Measurements from ENCODE around the gene RFK. TPM values are rescaled to one million over a fixed set of nuclear protein-coding genes. Genes with fewer than 3 reads are reported as not detected.
"Not testable (repeated sequence)": the region's sequence is repeated elsewhere in the genome, so short reads cannot be mapped to it uniquely, and the experiment has no call there.

RFK gene
- total RNA-seq: 20.3 and 20.8 TPM in 2 replicates

GRCh38 chr9:76394195-76394959 lies at the start of gene RFK:
Gene RFK (minus strand): TSS chr9:76394426. CDS start chr9:76394171, 255 bp downstream.
- H3K27ac Mint-ChIP-seq: peak within 1 kb of the TSS; percentile 99
- H3K4me1 Mint-ChIP-seq (ENCODE audit: low read depth): peaks cover 33% of the 10 kb centered on the region
- intact Hi-C loops (cut with micrococcal nuclease): loop anchor here (1.0 to 10.0 kb wide), 14 partner anchors 9 to 1367 kb away; partner anchors contain the start of genes CARNMT1, GCNT1, NMRK1 and OSTF1
- H3K36me3 Mint-ChIP-seq (ENCODE audit: low read depth): peaks cover 15% of the 10 kb centered on the region
- no peaks in the 10 kb centered on the region for H3K9me3 Mint-ChIP-seq
- H3K4me3 Mint-ChIP-seq: peak within 1 kb of the TSS; percentile 97
- peak; percentile 89 for DNase-seq (ENCODE audit: low spot score)
- no peaks in the 10 kb centered on the region for H3K27me3 Mint-ChIP-seq (ENCODE audit: insufficient read depth)

GRCh38 chr9:76443887-76444286 lies 49.7 kb upstream of the RFK start:
- Mint-ChIP-seq H3K36me3 (ENCODE audit: low read depth) (peaks cover 6% of the 10 kb centered on the region), H3K4me3 (peak overlapping the region; percentile 89), H3K27ac (peak overlapping the region; percentile 38), H3K4me1 (ENCODE audit: low read depth) (peaks cover 61% of the 10 kb centered on the region), H3K9me3 (no peaks in the 10 kb centered on the region), H3K27me3 (ENCODE audit: insufficient read depth) (no peaks in the 10 kb centered on the region)
- no peak for DNase-seq (ENCODE audit: low spot score)
- intact Hi-C loops (cut with micrococcal nuclease): loop anchor here (5.0 kb wide), 4 partner anchors 262 to 1292 kb away; partner anchors contain the start of gene VPS13A

GRCh38 chr9:76441551-76442322 lies 47.5 kb upstream of the RFK start:
- DNase-seq (ENCODE audit: low spot score): no peak
- H3K27ac Mint-ChIP-seq: peak overlapping the region; percentile 98
- H3K36me3 Mint-ChIP-seq (ENCODE audit: low read depth): peaks cover 8% of the 10 kb centered on the region
- H3K4me3 Mint-ChIP-seq: peak overlapping the region; percentile 89
- peaks cover 68% of the 10 kb centered on the region for H3K4me1 Mint-ChIP-seq (ENCODE audit: low read depth)
- H3K9me3 Mint-ChIP-seq: no peaks in the 10 kb centered on the region
- intact Hi-C loops (cut with micrococcal nuclease): loop anchor here (1.0 to 5.0 kb wide), 10 partner anchors 17 to 1353 kb away; partner anchors contain the start of genes GCNT1, NMRK1, OSTF1 and RFK
- no peaks in the 10 kb centered on the region for H3K27me3 Mint-ChIP-seq (ENCODE audit: insufficient read depth)

GRCh38 chr9:76438841-76439588 lies 44.8 kb upstream of the RFK start:
- DNase-seq (ENCODE audit: low spot score): no peak
- Mint-ChIP-seq H3K4me3 (no peak overlapping the region), H3K36me3 (ENCODE audit: low read depth) (peaks cover 8% of the 10 kb centered on the region), H3K27me3 (ENCODE audit: insufficient read depth) (no peaks in the 10 kb centered on the region), H3K9me3 (no peaks in the 10 kb centered on the region), H3K4me1 (ENCODE audit: low read depth) (peaks cover 67% of the 10 kb centered on the region), H3K27ac (peak overlapping the region; percentile 72)
- intact Hi-C loops (cut with micrococcal nuclease): loop anchor here (5.0 kb wide), 1 partner anchor 417 kb away; no protein-coding TSS in a partner anchor

- peaks cover 62% of the 10 kb centered on the region for H3K4me1 Mint-ChIP-seq (ENCODE audit: low read depth)
- DNase-seq (ENCODE audit: low spot score); H3K4me3 Mint-ChIP-seq; H3K27me3 Mint-ChIP-seq (ENCODE audit: insufficient read depth); H3K9me3 Mint-ChIP-seq; H3K36me3 Mint-ChIP-seq (ENCODE audit: low read depth): not testable (repeated sequence)
- intact Hi-C loops (cut with micrococcal nuclease): loop anchor here (5.0 kb wide), 1 partner anchor 415 kb away; no protein-coding TSS in a partner anchor
- peak overlapping the region; percentile 63 for H3K27ac Mint-ChIP-seq
Observed at GRCh38 chr9:76437017-76437699, 42.9 kb upstream of the RFK start.

- H3K9me3 Mint-ChIP-seq; H3K27ac Mint-ChIP-seq; H3K27me3 Mint-ChIP-seq (ENCODE audit: insufficient read depth); H3K36me3 Mint-ChIP-seq (ENCODE audit: low read depth); DNase-seq (ENCODE audit: low spot score); H3K4me3 Mint-ChIP-seq: not testable (repeated sequence)
- intact Hi-C loops (cut with micrococcal nuclease): loop anchor here (5.0 kb wide), 1 partner anchor 413 kb away; no protein-coding TSS in a partner anchor
- peaks cover 40% of the 10 kb centered on the region for H3K4me1 Mint-ChIP-seq (ENCODE audit: low read depth)
Observed at GRCh38 chr9:76434897-76435296, 40.7 kb upstream of the RFK start.

- Mint-ChIP-seq H3K27me3 (ENCODE audit: insufficient read depth) (no peaks in the 10 kb centered on the region), H3K4me3 (no peak overlapping the region), H3K27ac (no peak overlapping the region), H3K36me3 (ENCODE audit: low read depth) (peaks cover 3% of the 10 kb centered on the region), H3K9me3 (no peaks in the 10 kb centered on the region), H3K4me1 (ENCODE audit: low read depth) (peaks cover 32% of the 10 kb centered on the region)
- no peak for DNase-seq (ENCODE audit: low spot score)
- intact Hi-C loops (cut with micrococcal nuclease): no loop called here
Observed at GRCh38 chr9:76433836-76434235, 39.6 kb upstream of the RFK start.

GRCh38 chr9:76433406-76433805 lies 39.2 kb upstream of the RFK start:
- Mint-ChIP-seq H3K4me3 (no peak overlapping the region), H3K36me3 (ENCODE audit: low read depth) (peaks cover 3% of the 10 kb centered on the region), H3K9me3 (no peaks in the 10 kb centered on the region), H3K27ac (no peak overlapping the region), H3K27me3 (ENCODE audit: insufficient read depth) (no peaks in the 10 kb centered on the region), H3K4me1 (ENCODE audit: low read depth) (peaks cover 28% of the 10 kb centered on the region)
- DNase-seq (ENCODE audit: low spot score): no peak
- intact Hi-C loops (cut with micrococcal nuclease): no loop called here

GRCh38 chr9:76431601-76432000 lies 37.4 kb upstream of the RFK start:
- Mint-ChIP-seq H3K36me3 (ENCODE audit: low read depth) (no peaks in the 10 kb centered on the region), H3K4me3 (no peak overlapping the region), H3K27me3 (ENCODE audit: insufficient read depth) (no peaks in the 10 kb centered on the region), H3K27ac (no peak overlapping the region), H3K9me3 (no peaks in the 10 kb centered on the region), H3K4me1 (ENCODE audit: low read depth) (peaks cover 17% of the 10 kb centered on the region)
- intact Hi-C loops (cut with micrococcal nuclease): no loop called here
- DNase-seq (ENCODE audit: low spot score): no peak

GRCh38 chr9:76426807-76427419 lies 32.7 kb upstream of the RFK start:
- H3K27me3 Mint-ChIP-seq (ENCODE audit: insufficient read depth): no peaks in the 10 kb centered on the region
- H3K4me3 Mint-ChIP-seq: no peak overlapping the region
- H3K4me1 Mint-ChIP-seq (ENCODE audit: low read depth): peaks cover 17% of the 10 kb centered on the region
- H3K27ac Mint-ChIP-seq: no peak overlapping the region
- no peaks in the 10 kb centered on the region for H3K36me3 Mint-ChIP-seq (ENCODE audit: low read depth)
- H3K9me3 Mint-ChIP-seq: no peaks in the 10 kb centered on the region
- intact Hi-C loops (cut with micrococcal nuclease): no loop called here
- DNase-seq (ENCODE audit: low spot score): no peak

GRCh38 chr9:76425677-76426453 lies 31.6 kb upstream of the RFK start:
- Mint-ChIP-seq H3K9me3 (no peaks in the 10 kb centered on the region), H3K27me3 (ENCODE audit: insufficient read depth) (no peaks in the 10 kb centered on the region), H3K4me1 (ENCODE audit: low read depth) (peaks cover 17% of the 10 kb centered on the region), H3K27ac (no peak overlapping the region), H3K4me3 (no peak overlapping the region), H3K36me3 (ENCODE audit: low read depth) (no peaks in the 10 kb centered on the region)
- intact Hi-C loops (cut with micrococcal nuclease): loop anchor here (2.0 kb wide), 1 partner anchor 31 kb away; the partner anchor contains the start of gene RFK
- DNase-seq (ENCODE audit: low spot score): no peak

All from activated T-helper 1 cell treated with anti-CD3 and anti-CD28 coated beads, Interleukin-12 subunit alpha, Interleukin-12 subunit beta, Interleukin-2, Interleukin-4 antibody, amounts not matched to agents 30 ng/mL and 10 ng/mL and 1 ng/mL, durations not matched to agents 14 hours and 24 hours and 36 hours (primary cell).